Esophagus mucosa (tissue), 1 donor: Measurements from ENCODE around the gene SIK3. TPM values are rescaled to one million over a fixed set of nuclear protein-coding genes. Genes with fewer than 3 reads are reported as not detected.
"Not testable (repeated sequence)": the region's sequence is repeated elsewhere in the genome, so short reads cannot be mapped to it uniquely, and the experiment has no call there.

Experiments
- ATAC-seq: fragments of 200-7000 bp; cut with Tn5 transposase; one replicate; pipeline ENCODE4 v1.9.1; 2020
- total RNA-seq: library from RNA; stranded (reverse); gene quantifications from one replicate; pipeline ENCODE4 v1.2.4, GENCODE V29; 2023
- donor health status: DM: yes; HTN: yes; CAD: no.

Gene SIK3
- total RNA-seq, 1 donor from 2014 or later, result 25.2 TPM

DNA sequence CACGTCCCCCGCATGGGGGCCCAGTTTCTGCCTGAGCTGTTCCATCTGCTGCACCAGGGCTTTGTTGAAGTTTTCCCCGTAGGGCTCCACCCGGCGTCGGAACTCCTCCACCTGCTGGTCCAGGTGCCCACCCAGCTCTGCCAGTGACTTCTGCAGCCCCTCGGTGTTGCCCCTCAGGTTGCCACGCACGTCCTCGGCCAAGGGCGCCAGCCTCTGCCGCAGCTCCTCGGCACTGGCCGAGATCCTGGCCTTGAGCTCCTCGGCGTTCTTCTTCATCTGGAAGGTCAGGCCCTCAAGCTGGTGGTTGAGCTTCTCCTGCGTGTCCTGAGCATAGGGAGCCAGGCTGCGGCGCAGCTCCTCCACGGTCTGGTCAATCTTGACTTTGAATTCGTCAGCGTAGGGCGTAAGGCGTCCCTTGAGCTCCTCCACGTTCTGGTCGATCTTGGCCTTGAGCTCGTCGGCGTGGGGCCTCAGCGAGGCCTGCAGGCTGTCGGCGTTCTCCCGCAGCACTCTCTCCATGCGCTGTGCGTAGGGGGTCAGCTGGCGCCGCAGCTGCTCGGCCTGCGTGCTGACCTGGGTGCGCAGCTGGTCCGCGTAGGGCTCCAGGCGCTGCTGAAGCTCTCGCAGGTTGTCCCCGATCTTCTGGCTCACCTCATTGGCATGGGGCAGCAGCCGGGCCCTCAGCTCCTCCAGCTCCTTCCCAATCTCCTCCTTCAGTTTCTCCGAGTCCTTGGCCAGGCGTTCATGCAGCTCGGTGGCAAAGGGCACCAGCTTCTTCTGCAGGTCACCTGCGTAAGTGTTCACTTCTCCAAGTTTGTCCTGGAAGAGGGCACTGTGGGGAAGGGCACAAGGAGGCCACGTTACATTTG, 276.9 kb downstream of the SIK3 start:
- no peak for ATAC-seq

GRCh38 chr11:116819049-116819448, 279.2 kb downstream of the SIK3 start:
- no peak for ATAC-seq

GRCh38 chr11:116814502-116814901, 283.7 kb downstream of the SIK3 start:
- ATAC-seq, result no peak

DNA sequence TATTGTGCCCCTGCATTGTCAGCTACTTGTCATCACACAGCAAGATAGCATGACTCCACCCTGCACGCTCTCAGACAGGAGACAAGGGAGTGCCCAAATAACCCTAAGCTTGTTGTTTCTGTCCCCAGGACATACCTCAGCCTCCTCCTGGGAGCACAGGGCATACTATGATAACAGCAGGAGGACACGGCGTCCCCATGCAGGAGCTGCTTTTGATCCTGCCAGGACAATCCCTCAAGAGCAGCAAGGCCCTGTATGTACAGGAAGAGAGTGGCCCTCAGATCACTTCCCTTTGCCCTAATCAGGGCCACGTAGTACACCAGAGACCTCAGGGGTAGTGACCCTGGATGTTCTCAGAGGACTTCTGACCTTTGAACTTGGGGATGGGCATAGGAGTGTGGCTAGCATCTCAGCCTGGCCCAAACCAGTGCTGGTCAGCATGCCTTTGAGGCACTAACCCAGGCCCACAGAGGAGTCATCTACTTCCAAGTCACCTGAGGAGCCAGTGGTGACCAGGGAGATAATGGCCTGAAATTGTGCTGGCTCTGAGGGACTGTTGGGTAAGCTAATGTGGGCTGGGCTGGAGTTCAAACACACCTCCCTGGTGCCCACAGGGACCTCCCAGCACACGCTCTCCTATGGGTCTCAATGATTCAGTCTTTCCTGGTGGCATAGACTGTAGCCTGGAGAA, 284.3 kb downstream of the SIK3 start:
- no peak for ATAC-seq

DNA sequence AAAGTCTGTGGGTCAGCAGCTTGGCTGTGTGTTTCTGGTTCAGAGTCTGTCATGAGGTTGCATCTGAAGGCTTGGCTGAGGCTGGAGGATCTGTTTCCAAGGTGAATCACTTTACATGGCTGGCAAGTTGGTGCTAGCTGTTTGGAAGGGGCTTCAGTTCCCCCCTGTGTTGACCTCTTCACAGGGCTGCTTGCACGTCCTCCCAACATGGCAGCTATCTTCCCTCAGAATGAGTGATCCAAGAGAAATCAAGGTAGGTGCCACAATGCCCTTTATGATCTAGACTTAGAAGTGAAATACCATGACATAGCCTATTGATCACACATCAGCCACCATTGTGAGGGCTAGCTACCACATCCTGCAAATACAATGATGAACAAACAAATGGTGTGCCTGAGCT, 285.1 kb downstream of the SIK3 start:
- ATAC-seq, result no peak

DNA sequence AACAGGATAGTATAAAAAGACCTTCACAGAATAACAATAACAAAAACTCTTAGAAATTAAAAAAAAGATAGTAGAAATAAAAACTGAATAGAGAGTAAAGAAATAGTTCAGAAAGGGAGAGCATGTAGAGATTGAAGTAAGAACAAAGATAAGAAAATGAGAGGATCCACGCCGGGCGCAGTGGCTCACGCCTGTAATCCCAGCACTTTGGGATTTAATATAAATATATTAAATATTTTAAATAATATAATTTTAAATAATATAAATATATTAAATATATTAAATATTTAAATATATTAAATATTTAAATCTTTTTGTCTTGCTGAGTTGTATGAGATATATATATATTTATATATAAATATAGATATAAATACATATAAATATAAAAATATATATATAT, 286.1 kb downstream of the SIK3 start:
- no peak for ATAC-seq

- no peak for ATAC-seq
These were observed 287.0 kb downstream of the SIK3 start for GRCh38 chr11:116811194-116811593.

DNA sequence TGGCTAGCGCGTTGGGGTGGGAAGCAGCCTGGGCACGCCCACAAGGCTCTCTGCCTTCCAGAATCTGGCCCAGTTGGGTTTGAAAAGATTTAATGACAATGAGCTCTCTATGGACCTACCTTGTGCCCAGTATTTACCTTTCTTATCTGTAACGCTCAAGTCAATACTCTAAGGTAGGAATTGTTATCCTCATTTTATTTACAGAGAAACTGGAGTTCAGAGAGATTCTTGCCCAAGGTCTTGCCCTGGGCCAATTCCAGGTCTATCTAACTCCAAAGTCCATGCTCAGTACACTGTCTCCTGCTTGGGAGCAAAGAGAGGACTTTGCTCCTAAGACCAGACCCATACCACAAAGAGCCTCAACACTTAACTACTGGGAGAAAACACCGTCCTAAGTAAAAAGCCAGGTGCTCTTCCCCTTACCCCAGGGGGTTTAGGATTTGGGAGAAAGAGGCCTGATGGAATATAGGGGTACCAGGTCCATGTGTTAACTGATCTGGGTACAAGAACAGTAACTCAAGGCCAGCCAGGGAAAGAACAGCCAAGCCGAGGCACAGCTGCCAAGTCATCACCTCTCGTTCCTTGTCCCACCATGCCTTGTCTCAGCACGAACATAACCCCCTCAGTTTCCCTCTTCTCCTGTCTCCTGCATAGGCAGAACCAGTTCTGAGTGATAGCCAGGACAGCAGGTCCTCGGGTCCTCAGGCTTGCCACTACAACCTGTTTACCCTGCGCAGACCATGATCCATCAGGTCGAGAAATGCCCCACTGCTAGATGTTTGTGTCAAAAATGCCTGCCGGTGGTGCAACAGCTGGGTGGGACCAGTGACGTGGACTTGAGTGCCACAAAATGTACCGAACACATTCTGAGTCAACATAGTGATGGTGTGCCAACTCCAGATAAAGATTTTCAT, 289.7 kb downstream of the SIK3 start:
- ATAC-seq, result peak; percentile 18

DNA sequence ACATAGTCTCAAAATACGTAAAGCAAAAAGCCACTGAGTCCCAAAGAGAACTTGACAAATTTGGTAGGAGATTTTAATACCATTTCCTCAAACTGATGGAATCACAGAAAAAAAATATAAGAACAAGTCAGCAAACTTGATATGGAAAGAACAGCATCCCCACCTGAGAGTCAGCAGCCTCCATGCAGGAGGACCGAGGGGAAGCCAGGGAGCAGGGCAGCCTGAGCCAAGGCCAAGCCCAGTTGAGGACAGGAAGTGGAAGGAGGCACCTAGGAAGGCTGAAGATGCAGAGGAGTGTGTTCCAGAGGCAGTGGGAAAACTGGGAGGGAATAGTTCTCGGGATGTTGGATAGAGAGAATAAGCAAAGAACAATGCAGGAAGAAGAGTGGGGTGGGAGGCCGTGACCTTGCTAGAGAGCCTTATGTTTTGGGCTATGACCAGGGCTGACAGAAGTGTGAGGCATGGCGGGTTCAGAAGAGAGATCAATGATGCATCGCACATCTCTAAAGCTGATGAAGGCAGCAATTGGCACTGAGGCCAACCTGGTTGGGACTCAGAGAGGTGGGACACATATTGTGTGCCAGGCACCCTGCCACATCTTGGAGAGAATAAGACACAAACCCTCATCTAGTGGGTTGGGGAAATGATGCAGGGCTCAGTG, 290.5 kb downstream of the SIK3 start:
- no peak for ATAC-seq

DNA sequence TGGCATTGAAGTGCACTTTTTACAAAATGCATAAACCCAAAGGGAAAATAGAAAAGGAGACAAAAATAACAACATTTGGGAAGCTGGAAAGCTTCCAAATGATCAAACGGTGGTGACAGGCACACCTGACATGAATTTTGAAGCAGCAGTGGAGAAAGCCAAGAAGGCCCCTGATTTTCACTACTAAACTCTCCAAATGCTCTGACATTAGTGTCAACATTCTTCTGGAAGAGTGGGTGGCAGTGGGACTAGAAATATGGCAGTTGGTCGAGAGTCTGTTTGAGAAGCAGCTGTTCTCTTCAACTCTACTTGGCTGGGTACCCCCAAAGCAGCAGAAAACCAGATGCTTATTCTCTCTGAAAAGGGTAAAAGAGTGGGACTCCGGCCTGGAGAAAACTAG, 294.2 kb downstream of the SIK3 start:
- no peak for ATAC-seq

GRCh38 chr11:116801662-116802061, 296.6 kb downstream of the SIK3 start:
- ATAC-seq, result not testable (repeated sequence)

- no peak for ATAC-seq
These were observed 297.6 kb downstream of the SIK3 start for GRCh38 chr11:116800610-116801009.

GRCh38 chr11:116798368-116798767, 299.9 kb downstream of the SIK3 start:
- no peak for ATAC-seq

DNA sequence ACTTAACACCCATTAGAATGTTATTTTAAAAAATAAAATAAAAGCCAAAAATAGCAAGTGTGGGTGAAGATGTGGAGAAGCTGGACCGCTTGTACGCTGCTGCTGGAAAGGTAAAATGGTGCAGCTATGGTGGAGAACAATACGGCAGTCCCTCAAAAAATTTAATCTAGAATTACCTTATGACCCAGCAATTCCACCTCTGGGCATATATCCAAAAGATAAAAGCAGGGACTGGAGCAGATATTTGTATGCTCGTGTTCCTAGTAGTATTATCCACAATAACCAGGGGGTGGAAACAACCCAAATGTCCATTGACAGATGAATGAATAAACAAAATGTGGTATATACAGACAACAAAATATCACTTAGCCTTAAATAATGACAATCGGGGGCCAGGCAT, 300.4 kb downstream of the SIK3 start:
- ATAC-seq, result no peak

- no peak for ATAC-seq
These were observed 301.7 kb downstream of the SIK3 start for GRCh38 chr11:116796548-116796947.

GRCh38 chr11:116794851-116795250, 303.4 kb downstream of the SIK3 start:
- ATAC-seq, result no peak

DNA sequence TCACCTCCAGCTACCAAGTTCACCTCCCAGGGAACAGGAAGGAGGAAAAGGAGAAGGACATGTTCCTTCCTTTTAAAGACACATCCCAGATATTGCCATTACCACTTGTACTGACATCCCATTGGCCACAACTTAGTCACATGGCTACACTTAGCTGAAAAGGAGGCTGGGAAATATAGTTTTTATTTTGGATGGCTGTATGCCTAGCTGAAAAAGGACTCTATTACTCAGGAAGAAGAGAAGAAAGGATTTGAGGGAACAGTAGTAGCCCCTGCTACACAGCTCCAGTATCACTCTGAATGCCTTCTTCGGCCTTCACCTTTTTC, 304.5 kb downstream of the SIK3 start:
- ATAC-seq, result peak; percentile 35

Other genes with a start within 250 kb of the SIK3 start
- 50.9 TPM for gene PAFAH1B2, start 45.9 kb upstream of the SIK3 start, total RNA-seq
- gene SIDT2, start 80.3 kb upstream of the SIK3 start, total RNA-seq, result 9.8 TPM
- gene TAGLN, start 100.9 kb upstream of the SIK3 start, total RNA-seq, result 55.9 TPM
- 44.4 TPM for gene PCSK7, start 133.6 kb upstream of the SIK3 start, total RNA-seq
- gene RNF214, start 134.2 kb upstream of the SIK3 start, total RNA-seq, result 13.7 TPM
- 3.1 TPM for gene BACE1-AS, start 192.9 kb upstream of the SIK3 start, total RNA-seq
- gene BACE1, start 217.8 kb upstream of the SIK3 start, total RNA-seq, result 17.5 TPM
- 16.7 TPM for gene CEP164, start 229.4 kb upstream of the SIK3 start, total RNA-seq